ENCODE data around the gene COL4A5.

GRCh38 chrX:108558217-108558616 lies 118.6 kb downstream of the COL4A5 start:
- TF ChIP-seq CTCF (IDR thresholded peaks at IDR 0.05; ENCODE audit: insufficient read depth, low read length, poor library complexity, severe bottlenecking) (no peak), EZH2phosphoT487 (conservative IDR thresholded peaks at IDR 0.05; ENCODE audit: low read length) (no peak)
